Measurements from ENCODE around the gene SYP.
A peak's percentile ranks its signal among the peaks of the same experiment; 100 is the strongest.

SYP gene

GRCh38 chrX:49199906-49200771 lies at the start of gene SYP:
TSS of gene SYP (minus strand) at chrX:49200193. CDS start at chrX:49200186, 7 bp downstream.
- DNase-seq, result peak; percentile 51

GRCh38 chrX:49249616-49250015 lies 49.6 kb upstream of the SYP start:
- DNase-seq, result no peak

- no peak for DNase-seq
Observed at GRCh38 chrX:49249071-49249470, 49.1 kb upstream of the SYP start.

- DNase-seq, result no peak
Observed at GRCh38 chrX:49247916-49248811, 48.2 kb upstream of the SYP start.

- no peak for DNase-seq
Observed at GRCh38 chrX:49247346-49247745, 47.4 kb upstream of the SYP start.

GRCh38 chrX:49246541-49246940 lies 46.5 kb upstream of the SYP start:
- no peak for DNase-seq

GRCh38 chrX:49244207-49244606 lies 44.2 kb upstream of the SYP start:
- DNase-seq, result no peak

- no peak for DNase-seq
Observed at GRCh38 chrX:49243166-49243565, 43.2 kb upstream of the SYP start.

- DNase-seq, result no peak
Observed at GRCh38 chrX:49242545-49243066, 42.6 kb upstream of the SYP start.

GRCh38 chrX:49238735-49239134 lies 38.7 kb upstream of the SYP start:
- DNase-seq, result no peak

GRCh38 chrX:49237060-49237459 lies 37.1 kb upstream of the SYP start:
- DNase-seq, result no peak

- DNase-seq, result no peak
Observed at GRCh38 chrX:49233887-49234555, 34.0 kb upstream of the SYP start.

- no peak for DNase-seq
Observed at GRCh38 chrX:49233176-49233575, 33.2 kb upstream of the SYP start, which contains the start of gene CACNA1F. TSS of gene CACNA1F (minus strand) at chrX:49233340. CDS start at chrX:49233309, 31 bp downstream.

- DNase-seq, result no peak
Observed at GRCh38 chrX:49232525-49232924, 32.5 kb upstream of the SYP start.

GRCh38 chrX:49231333-49232000 lies 31.5 kb upstream of the SYP start:
- DNase-seq, result no peak

GRCh38 chrX:49230500-49231232 lies 30.7 kb upstream of the SYP start:
- no peak for DNase-seq

GRCh38 chrX:49228185-49228584 lies 28.2 kb upstream of the SYP start:
- DNase-seq, result no peak

GRCh38 chrX:49227726-49228125 lies 27.7 kb upstream of the SYP start:
- no peak for DNase-seq

GRCh38 chrX:49226946-49227345 lies 27.0 kb upstream of the SYP start:
- no peak for DNase-seq

- no peak for DNase-seq
Observed at GRCh38 chrX:49225858-49226257, 25.9 kb upstream of the SYP start.

- DNase-seq, result no peak
Observed at GRCh38 chrX:49221868-49222267, 21.9 kb upstream of the SYP start.

GRCh38 chrX:49220100-49220499 lies 20.1 kb upstream of the SYP start:
- DNase-seq, result no peak
